Smooth muscle cell (in vitro differentiated cells): ENCODE measurements around the gene PRKAA2. TPM values are rescaled to one million over a fixed set of nuclear protein-coding genes. Genes with fewer than 3 reads are reported as not detected.

Experiments used
- DNase-seq: peaks from one replicate; lab custom pipeline; 2025; ENCODE audit not compliant: unreplicated experiment; lab: John Stamatoyannopoulos, UW
- H2AFZ ChIP-seq: fragments of 200-600 bp; sonication (generic); 2 replicates; pipeline ENCODE4 v1.6.0; 2016; ENCODE audit warnings: antibody characterized with exemption, low read depth, mild to moderate bottlenecking
- H3F3A ChIP-seq: fragments of 200-600 bp; sonication (generic); 2 replicates; pipeline ENCODE4 v1.6.0; 2017; ENCODE audit warnings: antibody characterized with exemption, low read depth
- H3K27ac ChIP-seq: fragments of 200-600 bp; sonication (generic); 2 replicates; pipeline ENCODE4 v1.5.1; 2016; ENCODE audit warnings: low read depth, mild to moderate bottlenecking
- H3K27me3 ChIP-seq: fragments of 200-600 bp; sonication (generic); 2 replicates; pipeline ENCODE4 v1.6.1; 2016; ENCODE audit warnings: low read depth, mild to moderate bottlenecking
- H3K36me3 ChIP-seq: fragments of 200-600 bp; sonication (generic); 2 replicates; pipeline ENCODE4 v1.5.1; 2016; ENCODE audit warnings: low read depth
- H3K4me1 ChIP-seq: fragments of 200-600 bp; sonication (generic); 2 replicates; pipeline ENCODE4 v1.5.1; 2016; ENCODE audit warnings: low read depth
- H3K4me2 ChIP-seq: fragments of 200-600 bp; sonication (generic); 2 replicates; pipeline ENCODE4 v1.6.0; 2016; ENCODE audit warnings: mild to moderate bottlenecking
- H3K4me3 ChIP-seq: fragments of 200-600 bp; sonication (generic); 2 replicates; pipeline ENCODE4 v1.5.1; 2016; ENCODE audit warnings: mild to moderate bottlenecking
- H3K79me2 ChIP-seq: fragments of 200-600 bp; sonication (generic); 2 replicates; pipeline ENCODE4 v1.6.0; 2016; ENCODE audit warnings: low read depth, mild to moderate bottlenecking
- H3K9ac ChIP-seq: fragments of 200-600 bp; sonication (generic); 2 replicates; pipeline ENCODE4 v1.6.0; 2016; ENCODE audit warnings: low read depth
- H3K9me3 ChIP-seq: fragments of 200-600 bp; sonication (generic); replicated peaks from 2 replicates; pipeline ENCODE4 v1.5.1; 2016; ENCODE audit warnings: low read depth
- H4K20me1 ChIP-seq: fragments of 200-600 bp; sonication (generic); 2 replicates; pipeline ENCODE4 v1.6.0; 2016; ENCODE audit warnings: low read depth
- CTCF ChIP-seq: fragments of 200-600 bp; sonication (generic); IDR thresholded peaks from 2 replicates; pipeline ENCODE4 v1.5.1; 2017; ENCODE audit warnings: borderline replicate concordance, mild to moderate bottlenecking, antibody characterized with exemption; ENCODE audit not compliant: insufficient read depth, poor library complexity, severe bottlenecking
- WGBS: methylation state at CpG from one replicate; pipeline ENCODE4 v1.1.7; 2016; ENCODE audit warnings: low lambda C conversion rate; 5-methylcytosine and 5-hydroxymethylcytosine counted together
- polyA plus RNA-seq: library from polyadenylated mRNA; unstranded; fragments of >200 nt; fragmentation: Nextera tagmentation; extraction: Ambion mirVana; gene quantifications from 2 replicates; pipeline ENCODE4 v1.2.1, GENCODE V29; 2016
- total RNA-seq: library from RNA; depleted of rRNA; stranded (reverse); fragments of >200 nt; gene quantifications from 2 replicates; pipeline ENCODE4 v1.2.3, GENCODE V29; 2014

The PRKAA2 gene
- total and polyA plus RNA-seq, 2 experiments from 2014 or later: 0.17 to 1.3 TPM

GRCh38 chr1:56709995-56710394, 64.9 kb downstream of the PRKAA2 start:
- H2AFZ ChIP-seq: no peak overlapping the region
- TF ChIP-seq CTCF: no peak
- 61% methylated on average over 2 of the region's 2 CpGs for WGBS
- no peaks in the 10 kb centered on the region for H3K4me1 ChIP-seq
- no peaks in the 10 kb centered on the region for H3F3A ChIP-seq
- H3K79me2 ChIP-seq: no peaks in the 10 kb centered on the region
- peak overlapping the region; percentile 60 for H3K4me2 ChIP-seq
- no peaks in the 10 kb centered on the region for H3K36me3 ChIP-seq
- no peak overlapping the region for H3K27ac ChIP-seq
- no peak for DNase-seq
- H3K27me3 ChIP-seq: no peaks in the 10 kb centered on the region
- no peak overlapping the region for H3K9ac ChIP-seq
- no peaks in the 10 kb centered on the region for H4K20me1 ChIP-seq
- no peak overlapping the region for H3K4me3 ChIP-seq
- H3K9me3 ChIP-seq: no peaks in the 10 kb centered on the region

- Histone ChIP-seq H3K4me1 (peaks cover 5% of the 10 kb centered on the region), H3K79me2 (no peaks in the 10 kb centered on the region), H3K27me3 (no peaks in the 10 kb centered on the region), H3K27ac (peak overlapping the region; percentile 16), H3K4me2 (peak overlapping the region; percentile 60), H3K4me3 (no peak overlapping the region), H3K9ac (no peak overlapping the region), H3F3A (no peaks in the 10 kb centered on the region), H2AFZ (no peak overlapping the region), H3K36me3 (no peaks in the 10 kb centered on the region), H4K20me1 (no peaks in the 10 kb centered on the region), H3K9me3 (no peaks in the 10 kb centered on the region)
- no peak for DNase-seq
- no peak for TF ChIP-seq CTCF
Observed at GRCh38 chr1:56710646-56711045, 65.5 kb downstream of the PRKAA2 start.

- Histone ChIP-seq H3K4me1 (peaks cover 7% of the 10 kb centered on the region), H3K27ac (no peak overlapping the region), H3F3A (no peaks in the 10 kb centered on the region), H3K79me2 (no peaks in the 10 kb centered on the region), H3K36me3 (no peaks in the 10 kb centered on the region), H3K9ac (no peak overlapping the region), H2AFZ (no peak overlapping the region), H4K20me1 (no peaks in the 10 kb centered on the region), H3K9me3 (no peaks in the 10 kb centered on the region), H3K27me3 (no peaks in the 10 kb centered on the region), H3K4me2 (no peak overlapping the region), H3K4me3 (no peak overlapping the region)
- TF ChIP-seq CTCF: no peak
- 90% methylated on average over 1 of the region's 1 CpG for WGBS
- DNase-seq: no peak
Observed at GRCh38 chr1:56712150-56712549, 67.0 kb downstream of the PRKAA2 start.

GRCh38 chr1:56713112-56713511, 68.0 kb downstream of the PRKAA2 start:
- H3K9ac ChIP-seq: no peak overlapping the region
- no peaks in the 10 kb centered on the region for H3F3A ChIP-seq
- H3K79me2 ChIP-seq: no peaks in the 10 kb centered on the region
- no peak for DNase-seq
- no peak overlapping the region for H3K27ac ChIP-seq
- TF ChIP-seq CTCF: no peak
- no peak overlapping the region for H3K4me3 ChIP-seq
- WGBS: 96% methylated on average over 1 of the region's 1 CpG
- no peak overlapping the region for H3K4me2 ChIP-seq
- no peak overlapping the region for H2AFZ ChIP-seq
- peaks cover 7% of the 10 kb centered on the region for H3K4me1 ChIP-seq
- H3K27me3 ChIP-seq: no peaks in the 10 kb centered on the region
- H4K20me1 ChIP-seq: no peaks in the 10 kb centered on the region
- H3K9me3 ChIP-seq: no peaks in the 10 kb centered on the region
- no peaks in the 10 kb centered on the region for H3K36me3 ChIP-seq
